AG09309 (cell line): Measurements from ENCODE around the gene PTPRN2.

Experiments
- DNase-seq: peaks from one replicate; pipeline ENCODE4 v3.0.0-alpha.2; 2010; ENCODE audit warnings: low read depth
- H3K4me3 ChIP-seq: 2 replicates; pipeline ENCODE4 v1.5.1; 2011; ENCODE audit warnings: mild to moderate bottlenecking, low read depth, low read length, moderate library complexity; ENCODE audit not compliant: control insufficient read depth
- CTCF ChIP-seq: IDR thresholded peaks from 2 replicates; pipeline ENCODE4 v1.5.1; 2011; ENCODE audit warnings: mild to moderate bottlenecking, low read depth, low read length, inconsistent platforms; ENCODE audit not compliant: insufficient read depth, control insufficient read depth; ENCODE audit errors: missing control alignments

Gene PTPRN2

GRCh38 chr7:158424531-158424930, 163.1 kb downstream of the PTPRN2 start:
- H3K4me3 ChIP-seq, result no peak overlapping the region
- DNase-seq, result no peak
- TF ChIP-seq CTCF, result no peak

- no peak overlapping the region for H3K4me3 ChIP-seq
- no peak for DNase-seq
- TF ChIP-seq CTCF, result no peak
Observed at GRCh38 chr7:158424011-158424410, 163.6 kb downstream of the PTPRN2 start.

- H3K4me3 ChIP-seq, result no peak overlapping the region
- DNase-seq, result no peak
- TF ChIP-seq CTCF, result no peak
Observed at GRCh38 chr7:158422887-158423560, 164.6 kb downstream of the PTPRN2 start.

GRCh38 chr7:158422196-158422886, 165.3 kb downstream of the PTPRN2 start:
- no peak overlapping the region for H3K4me3 ChIP-seq
- no peak for TF ChIP-seq CTCF
- no peak for DNase-seq

- DNase-seq, result no peak
- no peak overlapping the region for H3K4me3 ChIP-seq
- no peak for TF ChIP-seq CTCF
Observed at GRCh38 chr7:158421361-158421760, 166.3 kb downstream of the PTPRN2 start.

- DNase-seq, result no peak
- TF ChIP-seq CTCF, result no peak
- no peak overlapping the region for H3K4me3 ChIP-seq
Observed at GRCh38 chr7:158420591-158421340, 166.9 kb downstream of the PTPRN2 start.
